ENCODE results near the gene SLC41A2.
A peak's percentile ranks its signal among the peaks of the same experiment; 100 is the strongest.
"Not testable (repeated sequence)": the region's sequence is repeated elsewhere in the genome, so short reads cannot be mapped to it uniquely, and the experiment has no call there.

The SLC41A2 gene

DNA sequence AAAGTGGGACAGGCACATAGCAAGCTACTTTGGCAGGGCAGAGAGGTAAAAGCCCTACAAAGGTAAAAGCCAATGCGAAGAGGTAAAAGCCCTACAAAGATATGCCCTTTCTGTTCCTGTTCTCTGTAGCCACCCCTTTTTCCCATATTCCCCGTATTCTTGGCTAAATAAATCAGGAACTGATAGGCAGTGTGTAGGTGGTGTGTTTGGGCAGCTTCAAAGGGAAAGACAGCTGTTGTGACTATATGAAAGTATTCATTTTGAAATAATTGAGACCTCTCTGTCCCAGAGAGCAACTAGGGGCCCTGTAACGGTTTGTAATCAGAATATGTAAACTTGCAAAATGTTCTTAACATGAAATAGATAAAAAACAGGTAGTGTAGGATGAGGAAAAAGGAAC lies 11.3 kb upstream of the SLC41A2 start:
- no peak for DNase-seq
- in situ Hi-C loops (cut with HindIII; ENCODE audit: low pct_ligation_motif_present, low pct_unique_long_range_greater_than_20kb, low sequenced_read_pairs): no loop called here

GRCh38 chr12:104966677-104967076 lies 8.6 kb upstream of the SLC41A2 start:
- in situ Hi-C loops (cut with HindIII; ENCODE audit: low pct_ligation_motif_present, low pct_unique_long_range_greater_than_20kb, low sequenced_read_pairs): no loop called here
- DNase-seq: no peak

DNA sequence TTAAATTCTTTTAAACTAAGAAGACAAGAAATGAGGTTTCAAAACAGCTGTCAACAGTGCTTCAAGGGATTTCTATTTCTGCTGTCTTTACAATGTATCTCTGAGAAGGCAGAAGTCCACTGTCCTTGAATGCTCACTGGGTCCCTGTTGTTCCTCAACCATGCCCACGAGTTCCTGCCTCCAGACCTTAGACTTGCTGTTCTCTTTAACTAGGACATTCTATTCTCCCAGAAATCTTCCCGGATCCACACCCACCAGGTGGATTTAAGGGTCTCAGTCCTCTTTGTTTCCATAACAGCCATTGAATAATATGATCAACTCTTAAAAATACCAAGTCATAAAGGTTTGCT lies 6.7 kb upstream of the SLC41A2 start:
- no peak for DNase-seq
- in situ Hi-C loops (cut with HindIII; ENCODE audit: low pct_ligation_motif_present, low pct_unique_long_range_greater_than_20kb, low sequenced_read_pairs): no loop called here

DNA sequence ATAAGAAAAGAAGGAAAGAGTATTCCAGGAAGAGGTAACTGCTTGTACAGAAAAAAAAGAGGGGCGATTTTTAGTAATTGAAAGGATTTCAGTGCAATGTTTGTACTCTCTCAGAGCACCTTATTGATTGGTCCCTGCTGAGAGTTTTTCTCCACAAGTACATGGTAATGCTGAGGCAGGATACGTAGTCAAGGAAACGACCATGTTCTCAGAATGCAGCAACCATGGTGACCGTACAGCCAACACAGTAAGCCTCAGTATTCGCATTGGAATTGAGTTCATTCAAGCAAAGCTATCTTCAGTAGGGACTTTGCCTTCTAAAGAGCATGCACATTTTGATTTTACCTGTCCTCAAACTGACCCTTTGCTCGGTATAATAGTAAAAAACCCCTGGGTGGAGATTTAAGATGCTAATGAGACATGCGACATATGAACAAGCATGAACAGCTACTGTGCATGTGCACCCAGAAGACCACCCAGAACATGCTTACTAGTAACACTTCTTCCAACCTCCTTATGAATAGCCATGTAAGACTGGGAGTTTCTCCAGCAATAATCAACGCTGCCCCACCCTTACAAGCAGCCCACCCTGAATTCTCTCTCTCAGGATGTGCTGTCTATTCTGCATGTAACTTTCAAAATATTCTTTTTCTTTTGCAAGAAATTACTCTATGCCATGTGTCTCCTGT lies 6.2 kb upstream of the SLC41A2 start:
- DNase-seq: no peak
- in situ Hi-C loops (cut with HindIII; ENCODE audit: low pct_ligation_motif_present, low pct_unique_long_range_greater_than_20kb, low sequenced_read_pairs): no loop called here

GRCh38 chr12:104963757-104964156 lies 5.7 kb upstream of the SLC41A2 start:
- no peak for DNase-seq
- in situ Hi-C loops (cut with HindIII; ENCODE audit: low pct_ligation_motif_present, low pct_unique_long_range_greater_than_20kb, low sequenced_read_pairs): no loop called here

- in situ Hi-C loops (cut with HindIII; ENCODE audit: low pct_ligation_motif_present, low pct_unique_long_range_greater_than_20kb, low sequenced_read_pairs): no loop called here
- DNase-seq: no peak
Measured at GRCh38 chr12:104960464-104960863, 2.4 kb upstream of the SLC41A2 start.

DNA sequence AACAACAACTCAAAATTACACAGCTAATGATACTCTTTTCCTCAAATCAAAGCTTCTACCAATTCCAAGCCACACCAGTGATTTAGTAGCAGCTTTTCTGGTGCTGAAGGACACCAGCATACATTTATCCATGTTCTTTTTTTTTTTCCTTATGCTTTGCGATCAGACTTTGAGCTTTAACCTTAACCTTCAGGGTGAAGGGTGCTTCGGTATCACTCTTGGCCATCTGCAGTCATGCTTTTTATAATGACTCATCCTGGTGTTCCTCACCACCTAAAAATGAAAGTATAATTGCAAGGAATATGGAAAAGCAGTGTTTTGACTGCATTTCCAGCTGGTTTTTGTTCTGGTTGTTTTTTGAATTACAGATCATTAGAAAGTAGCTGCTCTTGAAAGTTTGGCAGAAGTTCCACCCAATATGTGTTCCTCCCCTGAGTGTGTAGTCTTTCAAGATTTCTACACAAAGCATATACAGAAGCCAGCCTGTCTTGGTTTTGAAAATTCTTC lies 1.3 kb upstream of the SLC41A2 start:
- in situ Hi-C loops (cut with HindIII; ENCODE audit: low pct_ligation_motif_present, low pct_unique_long_range_greater_than_20kb, low sequenced_read_pairs): no loop called here
- peak; percentile 63 for DNase-seq

DNA sequence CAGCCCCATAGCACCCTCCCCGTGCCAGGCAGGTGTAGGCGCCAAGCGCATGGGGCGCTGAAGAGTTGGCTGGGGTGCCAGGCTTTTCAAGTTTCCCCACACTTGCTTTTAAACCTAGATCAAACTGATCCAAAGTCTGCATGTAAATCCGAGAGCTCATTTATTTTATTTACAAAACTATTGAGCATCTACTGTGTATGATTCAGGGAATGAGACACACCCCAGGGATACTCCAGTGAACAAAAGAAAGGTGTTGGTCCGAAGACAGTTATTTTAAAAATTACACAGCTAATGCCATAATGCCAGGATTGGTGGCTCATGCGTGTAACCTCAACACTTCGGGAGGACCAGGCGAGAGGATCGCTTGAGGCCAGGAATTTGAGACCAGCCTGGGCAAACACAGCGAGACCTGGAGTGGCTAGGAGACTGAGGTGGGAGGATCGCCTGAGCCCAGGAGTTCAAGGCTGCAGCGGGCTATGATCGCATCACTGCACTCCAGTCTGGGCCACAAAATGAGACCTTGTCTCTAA lies 780 bp upstream of the SLC41A2 start:
- in situ Hi-C loops (cut with HindIII; ENCODE audit: low pct_ligation_motif_present, low pct_unique_long_range_greater_than_20kb, low sequenced_read_pairs): no loop called here
- DNase-seq: peak; percentile 79

GRCh38 chr12:104957719-104958000 lies 430 bp downstream of the SLC41A2 start:
- in situ Hi-C loops (cut with HindIII; ENCODE audit: low pct_ligation_motif_present, low pct_unique_long_range_greater_than_20kb, low sequenced_read_pairs): no loop called here
- peak; percentile 51 for DNase-seq

- in situ Hi-C loops (cut with HindIII; ENCODE audit: low pct_ligation_motif_present, low pct_unique_long_range_greater_than_20kb, low sequenced_read_pairs): no loop called here
- peak; percentile 25 for DNase-seq
Measured at GRCh38 chr12:104956870-104957718, 996 bp downstream of the SLC41A2 start.

DNA sequence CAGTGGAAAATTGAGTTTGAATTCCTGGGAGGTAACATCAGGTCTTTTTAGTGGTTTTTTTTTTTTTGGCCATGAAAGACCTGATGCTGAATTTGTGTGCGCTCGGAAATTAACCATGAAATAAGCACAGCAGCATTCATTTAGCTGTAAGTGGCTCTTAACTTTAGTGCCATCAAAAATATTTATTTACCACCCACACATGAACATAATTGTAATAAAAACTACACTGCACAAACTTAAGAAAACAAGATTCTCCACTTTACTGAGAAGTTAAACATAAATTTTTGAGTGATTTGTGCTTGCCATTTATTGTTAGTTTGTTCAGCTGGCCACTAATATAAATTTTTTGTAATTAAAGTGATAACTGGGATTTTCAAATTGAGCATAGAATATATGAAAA lies 2.4 kb downstream of the SLC41A2 start:
- no peak for DNase-seq
- in situ Hi-C loops (cut with HindIII; ENCODE audit: low pct_ligation_motif_present, low pct_unique_long_range_greater_than_20kb, low sequenced_read_pairs): no loop called here

- in situ Hi-C loops (cut with HindIII; ENCODE audit: low pct_ligation_motif_present, low pct_unique_long_range_greater_than_20kb, low sequenced_read_pairs): no loop called here
- DNase-seq: peak; percentile 48
Measured at GRCh38 chr12:104953323-104953722, 4.8 kb downstream of the SLC41A2 start.

- DNase-seq: peak; percentile 71
- in situ Hi-C loops (cut with HindIII; ENCODE audit: low pct_ligation_motif_present, low pct_unique_long_range_greater_than_20kb, low sequenced_read_pairs): no loop called here
Measured at GRCh38 chr12:104952816-104953215, 5.3 kb downstream of the SLC41A2 start.

GRCh38 chr12:104951759-104952509 lies 6.2 kb downstream of the SLC41A2 start:
- in situ Hi-C loops (cut with HindIII; ENCODE audit: low pct_ligation_motif_present, low pct_unique_long_range_greater_than_20kb, low sequenced_read_pairs): no loop called here

GRCh38 chr12:104948716-104949115 lies 9.4 kb downstream of the SLC41A2 start:
- in situ Hi-C loops (cut with HindIII; ENCODE audit: low pct_ligation_motif_present, low pct_unique_long_range_greater_than_20kb, low sequenced_read_pairs); DNase-seq: not testable (repeated sequence)

More at GRCh38 chr12:104951759-104952509, 6.2 kb downstream of the SLC41A2 start:
- no peak for DNase-seq

DNA sequence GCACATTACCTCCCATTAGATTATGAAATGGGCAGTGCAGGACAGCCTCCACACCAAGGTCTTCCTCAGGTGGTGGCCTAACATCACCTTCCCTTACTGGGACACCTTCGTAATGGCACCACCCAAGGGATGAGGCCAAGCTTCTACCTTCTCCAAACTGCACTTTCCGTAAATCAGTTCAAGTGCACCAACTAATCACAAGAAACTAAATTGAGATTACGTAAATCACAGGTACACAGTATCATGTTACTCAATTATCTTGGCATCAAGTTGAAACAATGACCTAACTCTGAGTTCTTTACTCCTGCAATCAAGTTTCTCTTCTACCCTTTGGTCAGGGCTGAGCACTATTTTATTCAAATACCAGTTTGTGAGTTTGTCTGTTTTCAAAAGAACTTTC lies 13.8 kb downstream of the SLC41A2 start:
- in situ Hi-C loops (cut with HindIII; ENCODE audit: low pct_ligation_motif_present, low pct_unique_long_range_greater_than_20kb, low sequenced_read_pairs): no loop called here
- no peak for DNase-seq

DNA sequence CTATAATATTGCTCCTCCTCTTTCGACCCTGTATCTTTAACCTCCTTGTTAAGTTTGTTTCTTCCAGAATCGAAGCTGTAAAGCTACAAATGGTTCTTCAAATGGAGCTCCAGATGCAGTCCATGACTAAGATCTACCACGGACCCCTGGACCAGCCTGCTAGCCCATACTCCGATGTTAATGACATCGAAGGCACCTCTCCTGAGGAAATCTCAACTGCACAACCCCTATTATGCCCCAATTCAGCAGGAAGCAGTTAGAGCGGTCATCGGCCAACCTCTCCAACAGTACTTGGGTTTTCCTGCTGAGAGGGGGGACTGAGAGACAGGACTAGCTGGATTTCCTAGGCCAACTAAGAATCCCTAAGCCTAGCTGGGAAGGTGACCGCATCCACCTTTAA lies 14.7 kb downstream of the SLC41A2 start:
- in situ Hi-C loops (cut with HindIII; ENCODE audit: low pct_ligation_motif_present, low pct_unique_long_range_greater_than_20kb, low sequenced_read_pairs); DNase-seq: not testable (repeated sequence)

- DNase-seq: no peak
- in situ Hi-C loops (cut with HindIII; ENCODE audit: low pct_ligation_motif_present, low pct_unique_long_range_greater_than_20kb, low sequenced_read_pairs): no loop called here
Measured at GRCh38 chr12:104942075-104942474, 16.0 kb downstream of the SLC41A2 start.

DNA sequence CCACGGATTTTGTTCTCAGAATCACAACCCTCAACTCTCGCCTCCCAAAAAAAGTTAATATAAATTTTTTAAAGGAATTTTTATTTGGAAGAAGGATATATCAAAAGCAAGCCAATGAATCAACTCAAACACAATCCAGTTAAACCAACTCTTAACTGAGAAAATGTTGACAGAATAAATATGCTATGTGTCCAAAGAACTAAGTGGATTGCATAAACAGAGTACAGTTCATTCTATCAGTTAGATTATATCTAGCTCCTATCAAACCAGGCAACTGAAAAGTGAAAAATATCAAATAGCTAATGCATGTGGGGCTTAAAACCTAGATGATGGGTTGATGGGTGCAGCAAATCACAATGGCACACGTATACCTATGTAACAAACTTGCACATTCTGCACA lies 16.6 kb downstream of the SLC41A2 start:
- no peak for DNase-seq
- in situ Hi-C loops (cut with HindIII; ENCODE audit: low pct_ligation_motif_present, low pct_unique_long_range_greater_than_20kb, low sequenced_read_pairs): no loop called here

Measured in ACHN (cell line).